GM10266 (cell line): ENCODE results near the gene TPMT.

Experiments
- DNase-seq: peaks from one replicate; pipeline ENCODE4 v3.0.0; 2012; ENCODE audit errors: extremely low spot score
- CTCF ChIP-seq: IDR thresholded peaks from 2 replicates; pipeline ENCODE4 v1.5.1; 2012; ENCODE audit warnings: mild to moderate bottlenecking, low read depth; ENCODE audit not compliant: control insufficient read depth, insufficient read depth; ENCODE audit errors: missing control alignments

Gene TPMT

GRCh38 chr6:18171871-18172270 is 17.0 kb upstream of the TPMT start:
- TF ChIP-seq CTCF: no peak
- DNase-seq: no peak

GRCh38 chr6:18168264-18168663 is 13.4 kb upstream of the TPMT start:
- no peak for DNase-seq
- no peak for TF ChIP-seq CTCF

GRCh38 chr6:18166312-18167036 is 11.6 kb upstream of the TPMT start:
- no peak for DNase-seq
- no peak for TF ChIP-seq CTCF

GRCh38 chr6:18165751-18166150 is 10.9 kb upstream of the TPMT start:
- no peak for TF ChIP-seq CTCF
- DNase-seq: no peak

- TF ChIP-seq CTCF: no peak
- no peak for DNase-seq
These were observed 7.5 kb upstream of the TPMT start for GRCh38 chr6:18162401-18162800.

GRCh38 chr6:18161431-18161830 is 6.6 kb upstream of the TPMT start:
- TF ChIP-seq CTCF: no peak
- DNase-seq: no peak

- DNase-seq: no peak
- TF ChIP-seq CTCF: no peak
These were observed 6.0 kb upstream of the TPMT start for GRCh38 chr6:18160911-18161310.
